M059J (cell line): Measurements from ENCODE around the gene GLCE. TPM values are rescaled to one million over a fixed set of nuclear protein-coding genes. Genes with fewer than 3 reads are reported as not detected.
"Not testable (repeated sequence)": the region's sequence is repeated elsewhere in the genome, so short reads cannot be mapped to it uniquely, and the experiment has no call there.

Experiments
- DNase-seq: peaks from one replicate; pipeline ENCODE4 v3.0.0-alpha.2; 2012; ENCODE audit warnings: low read depth
- total RNA-seq: library from RNA; depleted of rRNA; stranded (reverse); fragments of >200 nt; shearing (Covaris generic); gene quantifications from 2 replicates; pipeline ENCODE4 v1.2.3, GENCODE V29; 2014

The GLCE gene
- total RNA-seq, 1 experiment from 2014 or later, result 15.5 TPM

- DNase-seq, result no peak
Measured at GRCh38 chr15:69135499-69135898, 24.9 kb upstream of the GLCE start.

- DNase-seq, result no peak
Measured at GRCh38 chr15:69138963-69139362, 21.5 kb upstream of the GLCE start.

DNA sequence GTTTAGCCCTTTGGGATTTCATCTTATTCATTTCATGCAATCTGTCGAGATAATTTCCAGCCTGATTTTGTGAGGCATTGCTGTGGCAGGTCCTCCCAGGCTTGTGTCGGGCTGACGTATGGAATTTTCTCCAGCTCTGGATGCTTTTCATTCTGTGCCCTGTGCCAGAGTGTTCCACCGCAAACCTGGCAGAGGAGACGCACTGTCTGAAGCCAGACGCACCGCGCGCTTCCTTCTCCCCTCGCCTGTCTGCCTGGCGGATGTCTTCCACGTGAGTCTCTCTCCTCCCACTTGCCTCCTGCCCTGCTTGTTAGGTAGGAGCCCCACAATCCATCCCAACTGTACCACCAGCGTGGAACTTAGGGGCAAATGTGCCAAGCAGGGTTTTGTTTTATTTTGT lies 20.1 kb upstream of the GLCE start:
- peak; percentile 53 for DNase-seq

DNA sequence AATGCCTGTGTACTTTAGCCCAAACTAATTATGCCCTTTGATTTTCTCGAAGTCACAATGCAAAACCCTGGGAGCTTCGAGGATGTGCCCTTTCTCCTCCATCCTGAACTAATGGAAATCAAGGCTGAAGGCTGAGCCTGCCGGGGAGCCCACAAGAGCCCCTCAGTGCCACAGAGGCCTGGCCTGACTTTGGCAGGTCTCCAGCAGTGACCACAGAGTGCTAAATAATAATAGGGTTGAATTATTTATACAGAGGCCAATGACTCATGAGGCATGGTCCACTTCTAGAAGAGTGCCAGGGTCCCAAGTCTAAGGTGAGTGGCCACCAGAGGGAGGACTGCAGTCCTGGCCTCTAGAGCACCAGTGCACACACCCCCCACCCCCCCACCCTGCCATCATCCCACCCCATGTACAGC lies 19.1 kb upstream of the GLCE start:
- DNase-seq, result peak; percentile 82

GRCh38 chr15:69141833-69142232 lies 18.6 kb upstream of the GLCE start:
- DNase-seq, result no peak

DNA sequence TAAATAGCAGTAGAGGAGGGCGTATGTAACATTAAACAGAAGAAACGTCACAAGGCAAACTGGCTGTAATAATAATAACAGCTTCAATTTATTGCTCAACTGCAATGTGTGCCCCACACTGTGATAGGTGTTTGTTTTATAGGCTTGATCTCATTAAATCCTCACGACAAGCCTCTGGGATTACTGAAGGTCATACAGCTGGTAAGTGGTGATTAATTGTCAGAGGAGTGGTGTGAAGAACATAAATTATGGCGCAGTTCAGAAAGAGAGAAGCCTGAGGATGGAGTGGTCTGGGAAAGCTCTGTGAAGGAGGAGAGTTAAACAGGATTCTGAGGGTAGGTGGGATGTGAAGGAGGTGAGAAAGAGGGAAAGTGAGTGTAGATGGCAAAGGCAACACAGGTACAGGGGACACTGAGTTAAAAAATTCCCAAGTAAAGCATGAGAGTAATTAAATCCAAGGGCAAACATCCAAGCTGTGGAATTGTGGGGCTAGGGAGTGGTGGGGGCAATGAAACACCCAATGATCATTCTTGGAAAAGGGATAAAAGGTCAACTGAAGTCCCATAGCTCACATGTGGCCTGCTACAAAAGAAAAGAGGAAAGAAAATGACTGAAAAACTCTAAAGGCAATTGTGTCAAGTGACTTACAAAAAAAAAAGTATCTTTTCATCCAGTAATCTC lies 16.5 kb upstream of the GLCE start:
- no peak for DNase-seq

- no peak for DNase-seq
Measured at GRCh38 chr15:69144530-69144929, 15.9 kb upstream of the GLCE start.

GRCh38 chr15:69145149-69145693 lies 15.2 kb upstream of the GLCE start:
- no peak for DNase-seq

DNA sequence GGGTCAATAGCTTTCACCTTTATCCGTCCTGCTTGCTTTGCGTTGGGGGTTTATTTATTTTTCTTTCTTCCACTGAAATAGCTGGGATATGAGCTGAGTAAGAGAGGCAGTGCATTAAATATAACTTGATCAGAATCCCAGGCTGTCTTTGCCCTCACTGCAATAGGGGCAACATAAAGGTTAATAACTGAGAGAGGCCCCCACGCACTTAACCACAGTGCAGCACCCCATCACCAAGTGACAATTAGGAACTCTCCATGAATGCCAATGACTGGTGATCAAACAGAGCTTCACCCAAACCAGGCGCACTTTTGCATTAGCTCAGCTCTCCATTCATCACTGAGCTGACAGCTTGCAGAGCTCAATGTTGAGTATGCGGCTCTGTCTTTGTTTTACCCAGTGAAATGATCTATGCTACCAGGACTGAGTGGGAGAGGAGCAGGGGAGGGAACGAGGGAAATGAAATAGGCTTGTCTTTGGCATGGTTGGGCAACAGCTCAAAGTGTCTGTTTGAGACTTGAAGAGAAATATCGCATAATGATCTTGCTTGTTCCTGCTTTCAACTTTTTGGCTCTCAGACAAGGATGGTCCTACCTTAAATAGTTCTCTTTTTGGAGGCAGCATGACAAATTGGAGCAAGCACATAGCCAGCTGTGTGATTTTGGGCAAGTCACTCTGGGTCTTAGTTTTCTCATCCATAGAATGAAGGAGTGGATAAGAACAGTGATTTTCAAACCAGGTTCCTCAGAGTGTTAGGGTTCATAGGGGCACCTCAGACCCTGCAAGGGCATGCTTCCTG lies 14.5 kb upstream of the GLCE start:
- no peak for DNase-seq

- DNase-seq, result no peak
Measured at GRCh38 chr15:69146724-69147435, 13.6 kb upstream of the GLCE start.

- DNase-seq, result no peak
Measured at GRCh38 chr15:69148465-69148864, 12.0 kb upstream of the GLCE start.

GRCh38 chr15:69149163-69149562 lies 11.3 kb upstream of the GLCE start:
- no peak for DNase-seq

GRCh38 chr15:69149803-69150202 lies 10.6 kb upstream of the GLCE start:
- DNase-seq, result no peak

DNA sequence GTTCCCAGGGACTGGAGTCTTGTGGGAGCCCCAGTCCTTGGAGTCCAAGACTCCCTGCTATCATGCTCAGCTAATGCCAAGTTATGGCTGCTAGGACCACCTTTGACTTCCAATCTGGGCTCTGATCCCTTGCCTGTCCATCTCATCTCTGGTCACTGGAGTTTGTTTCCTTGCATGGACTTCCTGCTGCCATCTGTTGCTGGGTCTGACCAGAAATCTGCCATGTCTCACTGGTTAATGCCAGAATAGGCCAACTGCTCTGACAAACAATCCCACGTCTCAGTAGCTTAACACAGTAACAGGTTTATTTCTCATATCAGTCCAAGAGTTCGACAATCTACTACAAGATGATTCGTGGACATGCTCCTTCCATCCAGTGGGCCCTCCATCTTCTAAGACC lies 10.1 kb upstream of the GLCE start:
- no peak for DNase-seq

GRCh38 chr15:69150841-69151240 lies 9.6 kb upstream of the GLCE start:
- no peak for DNase-seq

DNA sequence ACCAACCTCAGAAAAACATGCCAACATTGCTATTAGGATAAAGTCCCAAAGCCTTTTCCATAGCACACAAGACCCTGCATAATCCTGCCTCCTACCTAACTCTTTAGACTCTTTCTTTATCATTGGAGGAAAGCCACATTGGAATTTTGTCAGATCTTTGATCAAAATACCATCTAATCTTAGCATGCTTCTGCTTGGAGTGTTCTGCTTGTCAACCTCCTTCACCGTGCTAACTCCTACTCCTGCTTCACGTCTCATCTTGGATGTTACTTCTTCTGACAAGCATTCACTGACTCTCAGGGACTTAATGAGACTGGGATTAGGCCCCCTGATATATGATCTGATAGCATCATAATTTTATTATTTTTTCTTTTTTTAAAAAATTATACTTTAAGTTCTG lies 7.4 kb upstream of the GLCE start:
- no peak for DNase-seq

DNA sequence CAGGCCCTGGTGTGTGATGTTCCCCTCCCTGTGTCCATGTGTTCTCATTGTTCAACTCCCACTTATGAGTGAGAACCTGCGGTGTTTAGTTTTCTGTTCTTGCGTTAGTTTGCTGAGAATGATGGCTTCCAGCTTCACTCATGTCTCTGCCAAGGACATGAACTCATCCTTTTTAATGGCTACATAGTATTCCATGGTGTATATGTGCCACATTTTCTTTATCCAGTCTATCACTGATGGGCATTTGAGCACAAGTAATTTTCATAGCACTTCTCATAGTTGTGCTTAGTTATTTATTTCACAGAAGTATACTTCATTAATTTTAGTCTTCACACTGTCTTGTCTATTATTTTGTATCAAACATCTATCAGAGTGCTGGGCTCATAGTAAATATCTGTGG lies 6.8 kb upstream of the GLCE start:
- not testable (repeated sequence) for DNase-seq

DNA sequence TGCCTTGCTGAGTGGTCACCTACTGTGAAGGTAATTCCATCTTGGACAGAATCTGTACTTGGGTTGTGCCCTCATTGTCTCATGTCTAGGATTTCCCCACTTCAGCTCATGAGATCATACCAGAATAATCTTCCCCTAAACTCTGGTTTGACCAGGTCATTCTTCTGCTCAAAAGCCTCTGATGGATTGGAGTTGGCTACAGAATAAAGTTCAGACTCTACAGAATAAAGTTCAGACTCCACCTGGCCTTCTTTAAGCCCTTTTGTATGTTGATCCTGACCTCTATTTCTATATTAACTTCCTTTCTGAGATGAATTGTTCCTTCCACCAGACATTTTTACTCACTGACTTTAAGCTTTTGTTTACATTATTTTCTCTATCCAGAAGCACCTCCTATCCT lies 6.4 kb upstream of the GLCE start:
- DNase-seq, result no peak

DNA sequence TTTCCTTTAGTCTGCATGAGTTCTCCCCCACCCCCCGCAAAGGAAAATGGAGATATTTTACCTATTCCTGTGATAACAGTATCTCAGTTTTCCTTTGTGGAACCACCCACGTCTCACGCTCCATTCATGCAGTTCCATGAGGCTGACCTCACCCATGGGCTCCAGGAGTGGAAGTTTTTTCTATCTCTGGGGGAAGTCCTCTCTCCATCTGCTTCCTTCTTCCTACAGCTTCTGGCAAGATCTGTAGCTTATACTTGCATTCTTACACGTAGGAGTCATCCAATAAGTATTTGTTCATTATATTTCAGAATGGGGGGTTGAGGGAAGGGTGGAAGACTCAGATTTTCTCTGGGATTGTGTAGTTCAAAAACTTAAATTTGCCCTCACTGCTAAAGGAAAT lies 5.8 kb upstream of the GLCE start:
- peak; percentile 43 for DNase-seq

- no peak for DNase-seq
Measured at GRCh38 chr15:69156736-69157381, 3.6 kb upstream of the GLCE start.

DNA sequence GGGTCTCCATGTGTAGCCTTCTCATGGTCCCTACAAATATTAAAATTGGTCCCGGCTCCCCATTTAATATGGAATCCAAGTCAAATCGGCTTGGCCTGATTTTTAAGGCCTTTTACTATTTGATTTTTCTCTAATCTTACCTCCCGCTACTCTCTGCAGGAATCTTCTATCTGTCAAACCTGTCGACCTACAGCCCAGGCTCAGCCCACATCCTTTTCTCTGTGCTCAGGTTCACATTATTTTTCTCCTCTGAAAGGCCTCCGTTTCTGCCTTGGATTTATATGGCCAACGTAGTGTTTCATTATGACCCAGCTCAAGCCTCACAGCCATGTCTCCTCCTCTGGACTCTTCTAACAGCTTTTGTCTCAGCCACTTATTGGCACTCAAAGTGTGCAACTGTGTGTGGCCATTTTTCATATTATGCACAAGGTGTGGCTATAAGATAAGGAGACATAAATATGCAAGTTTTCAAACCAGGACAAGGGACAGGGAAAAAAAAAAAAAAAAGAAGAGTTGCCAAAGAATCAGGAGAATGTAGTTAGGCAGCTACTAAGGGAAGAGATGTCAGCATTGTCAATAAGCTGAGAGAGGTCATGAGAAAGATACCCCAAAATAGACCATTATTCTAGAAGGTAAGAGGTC lies 2.1 kb upstream of the GLCE start:
- DNase-seq, result no peak

DNA sequence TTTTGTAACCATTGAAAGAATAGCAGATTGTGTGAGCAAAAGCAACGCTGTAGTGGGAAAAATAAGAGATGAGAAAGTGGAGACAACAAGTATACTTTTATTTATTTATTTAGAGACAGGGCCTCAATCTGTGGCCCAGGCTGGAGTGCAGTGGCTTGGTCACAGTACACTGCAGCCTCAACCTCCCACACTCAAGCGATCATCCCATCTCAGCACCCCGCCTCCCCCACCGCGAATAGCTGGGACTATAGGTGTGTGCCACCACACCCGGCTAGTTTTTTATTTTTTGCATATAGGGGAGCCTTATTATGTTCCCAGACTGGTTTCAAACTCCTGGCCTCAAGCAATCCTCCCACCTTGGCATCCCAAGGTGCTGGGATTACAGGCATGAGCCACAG lies 1.6 kb upstream of the GLCE start:
- DNase-seq, result no peak
